Right forelimb (tissue), 1 donor: Measurements from ENCODE around the gene PAH.
A peak's percentile ranks its signal among the peaks of the same experiment; 100 is the strongest.

Experiments used
- DNase-seq: peaks from one replicate; pipeline ENCODE4 v3.0.0-alpha.2; 2018

The PAH gene

DNA sequence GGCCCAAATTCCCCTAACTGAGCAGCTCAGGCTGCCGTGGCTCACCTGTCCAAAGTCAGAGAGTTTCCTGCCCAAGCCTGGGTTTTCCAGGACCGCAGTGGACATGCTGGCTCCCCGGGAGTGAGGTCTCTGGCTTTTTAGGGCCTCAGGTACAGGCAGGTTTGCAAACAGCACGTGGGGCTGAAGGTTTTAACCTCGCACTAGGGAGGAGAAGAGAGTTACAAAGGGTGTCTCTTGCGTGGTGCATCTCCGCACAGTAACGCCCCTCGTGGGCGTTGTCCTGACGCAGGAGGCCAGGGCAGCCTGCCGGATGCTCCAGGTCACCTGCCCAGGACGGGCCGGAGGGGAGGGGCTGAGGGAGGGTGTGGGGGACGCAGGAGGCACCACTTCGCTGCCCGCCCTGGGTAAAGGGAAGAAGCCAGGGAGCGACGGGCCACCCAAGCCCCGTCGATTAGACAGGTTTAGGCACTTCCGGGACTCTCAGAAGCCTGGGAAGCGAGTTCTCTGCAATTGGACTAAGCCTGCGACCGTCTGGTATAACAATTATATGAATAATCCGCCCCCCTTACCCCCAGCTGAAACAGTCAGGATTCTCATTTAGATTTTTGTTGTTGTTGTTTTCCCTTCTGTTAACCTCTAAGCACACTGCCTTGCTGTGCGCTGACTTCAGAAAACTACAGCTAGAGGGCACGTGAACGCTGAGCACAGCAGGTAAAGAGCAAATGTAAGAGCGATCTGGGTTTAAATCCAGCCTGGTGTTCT is at the start of gene PAH:
Gene PAH (minus strand): TSS at position 219 of the 762 bp plus-strand sequence. CDS start 114 bp downstream, at position 105.
- DNase-seq = no peak

DNA sequence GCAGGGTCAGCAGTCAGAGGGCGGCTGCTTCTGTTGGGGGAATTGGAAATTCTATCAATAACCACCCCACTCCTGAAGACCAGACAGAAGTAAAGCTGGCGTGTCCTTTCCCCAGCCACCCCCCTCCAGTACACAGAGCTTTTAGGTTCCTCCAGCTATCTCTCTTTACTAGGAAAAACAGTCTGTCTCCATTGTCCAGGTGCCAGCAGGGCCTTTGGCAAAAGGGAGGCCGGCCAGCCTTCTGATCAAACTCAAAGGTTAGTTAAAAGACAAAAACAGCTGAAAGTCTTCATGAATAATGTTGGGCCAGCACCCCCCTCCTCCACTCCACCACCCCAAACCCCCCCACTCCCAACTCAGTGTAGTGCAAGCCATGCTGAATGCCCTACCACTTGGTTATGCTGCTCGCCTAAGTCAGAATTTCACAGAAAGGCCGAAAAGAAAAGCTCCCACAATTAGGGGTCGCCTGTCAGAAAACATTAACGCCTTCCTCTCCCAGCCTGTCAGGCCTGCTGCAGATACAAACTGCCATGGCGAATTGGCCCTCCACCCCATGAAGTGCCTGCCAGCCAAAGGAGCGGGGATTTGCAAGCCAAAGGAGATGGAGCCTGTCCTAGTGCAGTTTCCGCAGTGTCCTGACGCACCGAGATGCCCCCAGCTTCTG is 49.3 kb upstream of the PAH start:
- no peak for DNase-seq

DNA sequence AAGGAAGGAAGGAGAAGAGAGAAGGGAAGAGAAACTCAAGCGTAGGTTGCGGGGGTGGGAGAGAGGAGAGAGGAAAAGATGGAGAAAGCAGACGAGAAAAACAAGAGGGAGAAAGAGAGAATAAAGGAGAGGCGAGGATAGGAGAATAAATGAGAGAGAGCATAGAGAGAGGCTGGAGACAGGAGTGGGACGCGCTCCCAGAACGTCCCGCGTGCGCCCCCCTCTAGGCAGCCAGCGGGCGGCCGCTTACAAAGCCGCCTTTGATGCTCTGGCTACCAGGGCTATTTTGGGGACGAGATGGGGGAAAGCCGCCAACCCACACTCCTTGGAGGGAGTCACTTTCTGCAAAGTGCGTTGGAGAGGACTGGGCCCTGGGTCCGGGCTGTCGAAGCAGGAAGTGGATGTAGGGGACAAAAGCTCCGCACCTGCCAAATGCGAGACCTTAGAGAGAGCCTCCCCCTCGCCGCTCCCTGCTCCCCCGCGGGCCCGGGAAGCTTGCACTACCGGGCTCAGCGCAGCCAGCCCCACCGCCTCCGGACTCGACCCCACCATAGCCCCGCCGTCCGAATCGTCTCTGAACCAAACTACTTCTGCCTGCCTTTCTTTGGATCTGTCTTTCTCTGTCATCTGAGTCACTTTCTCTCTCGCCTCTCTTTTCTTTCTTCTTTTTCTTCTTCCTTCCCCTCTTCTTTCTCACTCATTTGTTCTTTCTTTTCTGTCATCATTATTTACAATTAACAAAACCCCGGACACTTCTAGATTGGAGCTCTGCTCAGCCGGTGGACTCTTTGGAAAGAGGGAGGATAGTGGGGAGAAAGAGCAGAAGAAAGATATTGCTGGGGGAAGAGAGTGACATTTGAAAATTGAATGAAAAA is 48.5 kb upstream of the PAH start:
- no peak for DNase-seq

DNA sequence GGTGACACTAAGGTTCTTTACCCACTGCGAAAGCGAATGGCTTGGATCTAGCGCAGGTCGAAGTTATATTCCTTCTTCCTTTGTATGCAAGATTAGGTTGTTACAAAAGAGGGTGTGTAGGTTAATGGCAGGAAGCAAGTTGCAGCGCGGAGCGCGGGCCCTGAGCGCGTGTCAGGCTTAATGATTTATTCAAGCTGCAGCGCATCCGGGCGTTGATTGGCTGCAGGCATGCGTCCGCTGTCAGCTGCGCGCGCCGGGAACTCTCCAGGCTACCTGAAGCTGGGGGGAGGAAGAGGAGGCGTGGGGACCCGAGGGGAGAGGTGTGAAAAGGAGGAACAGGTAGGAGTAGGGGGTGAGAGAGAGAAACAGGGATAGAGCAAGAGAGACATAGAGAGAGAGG is 47.8 kb upstream of the PAH start:
- no peak for DNase-seq

DNA sequence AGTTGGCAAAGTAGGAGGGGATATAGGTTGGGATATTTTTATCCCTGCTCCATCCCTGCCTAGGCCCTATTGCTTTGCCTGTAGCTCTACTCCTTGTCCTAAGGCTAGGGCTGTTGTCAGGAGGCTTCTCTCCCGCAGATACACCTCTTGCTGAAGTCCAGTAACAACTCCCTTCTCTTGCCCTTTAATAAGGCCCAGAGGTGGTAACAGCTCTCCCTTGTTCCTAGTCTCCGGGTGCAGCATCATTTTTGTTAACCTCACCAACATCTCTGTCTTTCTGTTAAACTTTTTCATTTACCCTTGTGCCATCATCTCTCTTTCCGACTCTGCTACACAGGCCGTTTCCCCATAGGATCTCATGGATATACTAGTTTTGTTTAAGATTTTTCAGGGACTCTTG is 46.8 kb upstream of the PAH start:
- no peak for DNase-seq

GRCh38 chr12:102962986-102963385 is 45.9 kb upstream of the PAH start:
- DNase-seq = no peak

DNA sequence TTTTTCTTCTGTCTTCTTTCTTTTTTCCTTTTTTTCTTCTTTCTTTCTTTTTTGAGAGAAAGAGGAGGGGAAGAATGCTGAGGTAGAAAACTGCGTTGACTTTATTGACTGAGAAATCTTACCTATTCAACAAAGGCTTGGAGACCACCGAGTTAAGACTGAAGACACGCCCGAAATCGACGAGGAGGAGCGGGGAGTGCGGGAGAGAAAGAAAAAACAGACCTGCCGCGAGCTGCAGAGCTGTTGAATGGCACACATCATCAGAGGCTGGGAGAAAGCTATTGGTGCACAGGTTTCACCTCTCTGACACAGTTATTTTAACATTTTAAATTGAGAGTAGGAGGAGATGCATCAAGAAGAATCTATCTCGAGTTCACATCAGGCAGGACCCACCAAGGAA is 45.5 kb upstream of the PAH start:
- DNase-seq = no peak

DNA sequence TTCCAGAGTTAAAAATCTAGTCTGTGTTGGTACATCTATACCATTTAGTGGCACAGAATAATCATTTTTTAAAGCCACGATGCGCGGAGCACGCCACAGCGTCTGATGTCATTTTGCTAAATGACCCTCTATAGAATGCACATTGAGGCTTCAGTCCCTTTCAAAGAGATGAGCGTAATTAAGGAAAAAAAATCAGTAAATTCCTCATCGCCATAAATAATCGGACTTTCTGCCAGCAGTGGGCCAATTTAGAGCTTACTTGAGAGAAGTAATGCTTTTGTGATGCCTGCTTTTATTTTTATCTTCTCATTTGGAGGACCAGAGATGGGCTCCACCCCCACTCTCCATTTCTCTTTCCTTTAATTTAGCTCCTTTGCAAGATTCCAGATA is 44.4 kb upstream of the PAH start:
- DNase-seq = no peak

- no peak for DNase-seq
Measured at GRCh38 chr12:102960766-102961465, 43.9 kb upstream of the PAH start.

DNA sequence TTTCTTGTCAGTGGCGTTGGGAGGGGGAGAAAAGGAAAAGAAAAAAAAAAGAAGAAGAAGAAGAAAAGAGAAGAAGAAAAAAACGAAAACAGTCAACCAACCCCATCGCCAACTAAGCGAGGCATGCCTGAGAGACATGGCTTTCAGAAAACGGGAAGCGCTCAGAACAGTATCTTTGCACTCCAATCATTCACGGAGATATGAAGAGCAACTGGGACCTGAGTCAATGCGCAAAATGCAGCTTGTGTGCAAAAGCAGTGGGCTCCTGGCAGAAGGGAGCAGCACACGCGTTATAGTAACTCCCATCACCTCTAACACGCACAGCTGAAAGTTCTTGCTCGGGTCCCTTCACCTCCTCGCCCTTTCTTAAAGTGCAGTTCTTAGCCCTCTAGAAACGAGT is 42.3 kb upstream of the PAH start:
- DNase-seq = no peak

DNA sequence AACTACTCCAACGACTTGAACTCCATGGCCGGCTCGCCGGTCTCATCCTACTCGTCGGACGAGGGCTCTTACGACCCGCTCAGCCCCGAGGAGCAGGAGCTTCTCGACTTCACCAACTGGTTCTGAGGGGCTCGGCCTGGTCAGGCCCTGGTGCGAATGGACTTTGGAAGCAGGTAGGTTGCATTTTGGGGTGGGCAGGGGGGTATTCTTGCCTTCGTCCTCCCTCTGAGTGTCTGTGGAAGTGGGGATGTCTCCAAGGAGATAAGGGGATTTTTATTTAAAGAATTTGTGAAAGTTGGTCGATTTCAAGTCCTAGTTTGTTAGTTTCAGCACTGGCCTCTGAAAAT is 41.8 kb upstream of the PAH start:
- DNase-seq = no peak

DNA sequence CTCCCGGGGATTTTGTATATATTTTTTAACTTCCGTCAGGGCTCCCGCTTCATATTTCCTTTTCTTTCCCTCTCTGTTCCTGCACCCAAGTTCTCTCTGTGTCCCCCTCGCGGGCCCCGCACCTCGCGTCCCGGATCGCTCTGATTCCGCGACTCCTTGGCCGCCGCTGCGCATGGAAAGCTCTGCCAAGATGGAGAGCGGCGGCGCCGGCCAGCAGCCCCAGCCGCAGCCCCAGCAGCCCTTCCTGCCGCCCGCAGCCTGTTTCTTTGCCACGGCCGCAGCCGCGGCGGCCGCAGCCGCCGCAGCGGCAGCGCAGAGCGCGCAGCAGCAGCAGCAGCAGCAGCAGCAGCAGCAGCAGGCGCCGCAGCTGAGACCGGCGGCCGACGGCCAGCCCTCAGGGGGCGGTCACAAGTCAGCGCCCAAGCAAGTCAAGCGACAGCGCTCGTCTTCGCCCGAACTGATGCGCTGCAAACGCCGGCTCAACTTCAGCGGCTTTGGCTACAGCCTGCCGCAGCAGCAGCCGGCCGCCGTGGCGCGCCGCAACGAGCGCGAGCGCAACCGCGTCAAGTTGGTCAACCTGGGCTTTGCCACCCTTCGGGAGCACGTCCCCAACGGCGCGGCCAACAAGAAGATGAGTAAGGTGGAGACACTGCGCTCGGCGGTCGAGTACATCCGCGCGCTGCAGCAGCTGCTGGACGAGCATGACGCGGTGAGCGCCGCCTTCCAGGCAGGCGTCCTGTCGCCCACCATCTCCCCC is 41.2 kb upstream of the PAH start:
- peak; percentile 62 for DNase-seq

GRCh38 chr12:102957339-102958050 is 40.5 kb upstream of the PAH start, which contains the start of gene ASCL1:
TSS of gene ASCL1 (plus strand) at chr12:102957674. CDS start at chr12:102958245, 571 bp downstream.
- peak; percentile 57 for DNase-seq

DNA sequence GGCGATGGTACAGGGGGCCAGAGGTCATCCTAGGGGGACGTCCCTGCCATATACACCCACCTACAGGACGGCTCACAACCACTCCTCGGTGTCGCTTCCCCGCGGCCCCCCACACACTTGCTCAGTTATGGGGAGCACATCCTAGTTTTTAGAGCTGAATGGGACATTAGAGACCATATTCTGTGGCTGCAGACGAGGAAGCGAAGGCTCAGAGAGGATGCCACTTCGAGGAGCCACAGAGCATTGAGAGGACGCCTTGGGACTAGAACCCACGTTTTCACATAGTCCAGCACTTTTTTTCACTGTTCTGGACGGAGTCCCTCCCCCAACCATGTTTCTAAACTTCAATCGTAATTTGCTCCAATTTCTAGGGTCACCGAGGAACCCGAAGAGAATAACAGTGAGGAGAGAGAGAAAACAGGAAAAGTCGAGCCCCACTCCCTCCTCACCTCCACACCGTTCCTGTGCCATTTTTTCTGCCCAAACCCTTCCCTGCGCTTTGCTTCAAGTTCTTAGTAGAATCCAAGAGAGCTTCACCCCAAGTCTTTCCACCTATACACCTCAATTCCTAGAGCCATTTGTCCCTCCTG is 39.8 kb upstream of the PAH start:
- DNase-seq = no peak

DNA sequence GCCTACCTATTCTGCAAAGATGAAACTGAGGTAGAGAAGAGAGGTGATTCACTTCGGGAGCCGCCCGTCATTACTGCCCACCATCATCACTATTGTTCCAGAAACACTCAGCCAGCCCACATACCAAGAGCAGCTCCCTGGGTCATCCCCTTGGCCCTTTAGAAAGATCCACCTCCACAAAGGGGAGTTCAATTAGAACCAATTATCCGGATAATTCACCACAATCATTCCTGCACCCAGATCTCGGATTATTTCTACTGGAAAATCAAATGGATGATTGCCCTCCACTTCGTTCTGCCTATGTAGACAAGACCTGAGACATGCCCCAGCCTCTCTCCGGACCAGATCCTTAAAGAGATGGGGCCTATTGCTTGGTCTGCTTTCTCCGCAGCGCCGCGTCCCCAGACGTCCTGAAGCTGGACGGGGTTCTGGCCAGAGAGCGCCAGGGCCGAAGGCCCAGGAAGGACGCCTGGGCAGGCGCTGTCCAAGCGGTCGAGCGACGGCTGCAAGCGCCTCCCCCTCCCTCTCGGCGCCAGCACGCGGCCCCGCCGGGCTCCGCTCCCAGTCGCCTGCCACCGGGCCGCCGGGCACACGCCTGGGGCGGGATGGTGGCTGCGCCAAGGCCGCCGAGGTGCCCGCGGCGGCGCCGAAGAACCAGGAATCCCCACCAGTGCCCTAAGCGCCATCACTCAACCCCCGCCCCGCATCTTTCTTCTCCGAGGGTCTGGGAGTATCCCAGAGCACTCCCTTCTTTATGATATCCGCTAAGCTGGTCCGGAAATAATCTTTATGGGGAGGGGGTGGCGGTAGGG is 39.1 kb upstream of the PAH start:
- DNase-seq = no peak

GRCh38 chr12:102954134-102954533 is 37.1 kb upstream of the PAH start:
- no peak for DNase-seq

GRCh38 chr12:102953221-102953620 is 36.2 kb upstream of the PAH start:
- no peak for DNase-seq

DNA sequence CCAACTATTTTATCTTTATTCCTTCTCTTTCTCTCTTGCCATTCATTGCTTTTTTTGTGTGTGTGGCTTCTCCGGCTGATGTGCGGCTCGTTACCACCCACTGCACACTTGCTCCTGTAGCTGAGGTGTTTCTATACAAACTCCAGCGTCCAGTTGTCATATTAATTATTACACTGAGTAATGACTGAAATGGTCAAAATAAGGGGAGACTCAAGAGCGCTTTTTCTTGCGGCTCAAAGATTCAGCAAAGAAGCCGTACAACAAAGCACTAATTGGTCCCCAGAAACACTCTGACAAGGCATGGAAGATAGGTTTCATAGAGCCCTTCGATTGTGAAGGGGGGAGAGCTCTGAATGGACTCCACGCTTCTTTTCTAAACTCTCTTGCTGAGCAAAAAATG is 34.8 kb upstream of the PAH start:
- DNase-seq = no peak

- DNase-seq = no peak
Measured at GRCh38 chr12:102950950-102951619, 34.0 kb upstream of the PAH start.
